ENCODE data around the gene IL1RL2.

The IL1RL2 gene

DNA sequence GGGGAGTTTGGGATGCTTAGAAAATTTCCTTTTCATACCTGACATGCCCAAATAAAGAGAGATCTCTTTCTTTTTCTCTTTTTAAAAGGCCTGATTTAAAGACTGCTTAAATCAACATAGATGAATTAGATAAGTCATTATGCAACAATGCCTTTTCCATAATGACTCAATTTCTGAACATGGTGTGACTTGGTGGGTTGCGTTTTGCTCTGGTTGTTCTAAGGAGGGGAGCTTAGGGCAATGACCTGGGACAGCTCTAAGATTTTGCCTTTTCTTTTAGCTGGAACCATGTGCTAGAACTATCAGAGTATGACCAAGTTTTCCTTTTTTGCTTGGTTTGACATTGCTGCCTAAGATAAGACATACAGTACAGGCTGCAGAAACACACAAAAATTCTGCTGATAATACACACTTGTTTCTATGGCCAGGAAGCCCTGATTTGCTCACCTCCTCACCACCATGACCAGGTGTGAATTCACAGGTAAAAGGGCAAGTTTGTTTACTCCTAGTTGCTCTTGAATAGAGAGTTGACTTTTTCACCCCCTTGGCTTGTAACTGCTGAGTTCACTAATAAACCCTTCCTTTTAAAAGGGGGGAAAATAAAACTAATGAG, 66.4 kb downstream of the IL1RL2 start:
- no peak for DNase-seq (ENCODE audit: low read depth)
- no peak overlapping the region for H3K4me3 ChIP-seq (ENCODE audit: low read depth, low read length)
- TF ChIP-seq, protein P1, sequence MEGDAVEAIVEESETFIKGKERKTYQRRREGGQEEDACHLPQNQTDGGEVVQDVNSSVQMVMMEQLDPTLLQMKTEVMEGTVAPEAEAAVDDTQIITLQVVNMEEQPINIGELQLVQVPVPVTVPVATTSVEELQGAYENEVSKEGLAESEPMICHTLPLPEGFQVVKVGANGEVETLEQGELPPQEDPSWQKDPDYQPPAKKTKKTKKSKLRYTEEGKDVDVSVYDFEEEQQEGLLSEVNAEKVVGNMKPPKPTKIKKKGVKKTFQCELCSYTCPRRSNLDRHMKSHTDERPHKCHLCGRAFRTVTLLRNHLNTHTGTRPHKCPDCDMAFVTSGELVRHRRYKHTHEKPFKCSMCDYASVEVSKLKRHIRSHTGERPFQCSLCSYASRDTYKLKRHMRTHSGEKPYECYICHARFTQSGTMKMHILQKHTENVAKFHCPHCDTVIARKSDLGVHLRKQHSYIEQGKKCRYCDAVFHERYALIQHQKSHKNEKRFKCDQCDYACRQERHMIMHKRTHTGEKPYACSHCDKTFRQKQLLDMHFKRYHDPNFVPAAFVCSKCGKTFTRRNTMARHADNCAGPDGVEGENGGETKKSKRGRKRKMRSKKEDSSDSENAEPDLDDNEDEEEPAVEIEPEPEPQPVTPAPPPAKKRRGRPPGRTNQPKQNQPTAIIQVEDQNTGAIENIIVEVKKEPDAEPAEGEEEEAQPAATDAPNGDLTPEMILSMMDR (IDR thresholded peaks at IDR 0.05; ENCODE audit: insufficient read depth, low read depth, low read length, missing control alignments): no peak

DNA sequence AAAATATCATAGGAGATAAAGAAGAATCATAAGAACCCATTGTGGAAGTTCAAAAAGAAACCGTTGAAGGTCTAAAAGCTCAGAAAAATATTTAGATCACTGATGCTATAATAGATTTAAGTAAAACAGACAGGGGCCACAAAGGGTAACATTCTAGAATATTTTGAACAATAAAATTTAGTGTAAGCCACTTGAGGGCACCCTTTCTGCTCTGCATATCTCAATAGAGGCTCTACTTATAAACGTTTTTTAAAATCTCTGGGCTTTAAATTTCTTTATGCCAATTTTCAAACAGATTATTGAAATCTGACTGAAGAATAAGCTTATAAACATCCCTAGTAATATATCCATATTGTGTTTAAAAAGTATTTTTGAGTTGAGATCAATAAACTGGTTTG, 66.9 kb downstream of the IL1RL2 start:
- TF ChIP-seq, protein P1 (IDR thresholded peaks at IDR 0.05; ENCODE audit: insufficient read depth, low read depth, low read length, missing control alignments): no peak
- H3K4me3 ChIP-seq (ENCODE audit: low read depth, low read length): no peak overlapping the region
- no peak for DNase-seq (ENCODE audit: low read depth)

DNA sequence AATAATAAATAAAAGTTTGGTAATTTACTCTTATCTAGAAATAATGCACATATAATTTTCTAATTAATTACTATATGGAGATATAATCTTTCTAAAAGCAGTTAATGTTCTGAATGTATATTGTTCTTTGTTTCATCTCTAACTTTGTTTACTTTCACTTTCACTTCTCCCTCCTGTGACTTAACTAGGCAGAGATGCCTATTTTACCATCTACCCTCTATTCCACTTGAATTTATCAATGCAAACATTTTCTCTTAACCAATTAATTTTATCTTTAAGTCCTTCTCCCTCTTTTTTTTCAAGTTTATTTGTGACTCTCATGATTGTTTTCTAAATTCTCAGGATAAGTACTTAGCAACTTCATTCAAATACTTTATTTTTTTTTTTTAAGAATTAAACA, 69.5 kb downstream of the IL1RL2 start:
- TF ChIP-seq, protein P1 (IDR thresholded peaks at IDR 0.05; ENCODE audit: insufficient read depth, low read depth, low read length, missing control alignments): no peak
- H3K4me3 ChIP-seq (ENCODE audit: low read depth, low read length): no peak overlapping the region
- DNase-seq (ENCODE audit: low read depth): no peak

DNA sequence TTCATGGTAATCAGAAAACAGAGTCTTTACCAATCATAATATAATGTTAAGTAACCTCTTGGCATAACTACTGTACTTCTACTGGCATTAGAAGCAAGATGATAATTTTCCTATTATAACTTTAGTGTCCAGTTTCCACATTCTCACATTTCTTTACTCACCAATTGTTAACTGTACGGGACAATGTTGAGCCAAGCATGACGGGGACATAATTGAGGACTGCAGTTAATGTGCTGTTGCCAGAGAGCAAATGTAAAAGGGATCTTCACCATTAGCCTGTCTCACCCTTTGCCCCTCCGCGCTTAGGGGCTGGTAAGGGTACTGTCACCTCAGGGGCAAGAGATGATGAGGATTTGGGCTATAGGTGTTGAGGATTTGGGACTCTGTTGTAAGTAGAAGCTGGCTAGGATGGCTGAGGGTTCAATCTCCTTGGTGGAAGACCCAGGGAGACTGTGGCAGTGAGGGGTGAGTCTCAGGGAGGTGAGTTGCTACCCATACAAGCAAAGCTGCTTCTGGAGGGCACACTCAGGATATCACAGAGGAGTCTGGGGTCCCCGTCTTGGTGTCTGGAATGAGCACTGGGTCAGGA, 70.1 kb downstream of the IL1RL2 start:
- TF ChIP-seq, protein P1 (IDR thresholded peaks at IDR 0.05; ENCODE audit: insufficient read depth, low read depth, low read length, missing control alignments): no peak

DNA sequence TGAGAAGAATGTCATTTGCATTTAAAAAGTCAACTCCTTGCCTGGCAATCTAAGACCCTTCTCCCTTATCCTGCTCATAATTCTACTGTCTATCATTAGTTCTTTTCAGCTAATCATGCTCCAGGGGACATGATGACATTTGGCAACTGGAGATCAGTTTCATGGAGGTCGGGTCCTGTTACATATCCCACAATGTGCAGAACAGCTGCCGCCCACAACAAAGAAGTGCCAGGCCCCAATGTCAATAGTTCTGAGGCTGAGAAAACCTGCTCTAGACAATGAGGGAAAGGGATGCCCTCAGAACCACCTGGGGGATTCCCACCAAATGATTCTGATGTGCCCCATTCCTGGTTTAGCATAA, 71.2 kb downstream of the IL1RL2 start:
- TF ChIP-seq, protein P1 (IDR thresholded peaks at IDR 0.05; ENCODE audit: insufficient read depth, low read depth, low read length, missing control alignments): no peak
- no peak for DNase-seq (ENCODE audit: low read depth)
- H3K4me3 ChIP-seq (ENCODE audit: low read depth, low read length): no peak overlapping the region

More for the DNA sequence above, 70.1 kb downstream of the IL1RL2 start:
- no peak overlapping the region for H3K4me3 ChIP-seq (ENCODE audit: low read depth, low read length)
- DNase-seq (ENCODE audit: low read depth): no peak

- no peak for DNase-seq (ENCODE audit: low read depth)
- TF ChIP-seq, protein P1 (IDR thresholded peaks at IDR 0.05; ENCODE audit: insufficient read depth, low read depth, low read length, missing control alignments): no peak
- H3K4me3 ChIP-seq (ENCODE audit: low read depth, low read length): no peak overlapping the region
Measured at GRCh38 chr2:102258386-102259074, 71.7 kb downstream of the IL1RL2 start.

All from GM12865 (cell line).